ENCODE data around the gene CYP8B1.

The CYP8B1 gene

GRCh38 chr3:42864321-42864950 is 11.2 kb downstream of the CYP8B1 start:
- Histone ChIP-seq H3F3A (ENCODE audit: control insufficient read depth, insufficient read depth) (no peaks in the 10 kb centered on the region), H3K79me2 (ENCODE audit: control insufficient read depth, low read length) (no peaks in the 10 kb centered on the region), H3K27ac (ENCODE audit: low read depth, low read length) (no peak overlapping the region), H3K4me2 (ENCODE audit: low read length) (no peak overlapping the region), H3K9me3 (ENCODE audit: control insufficient read depth, insufficient read depth, low read length) (no peaks in the 10 kb centered on the region), H3K9me2 (replicated peaks; ENCODE audit: control insufficient read depth, low read length) (no peaks in the 10 kb centered on the region), H3K4me3 (ENCODE audit: low read length) (no peak overlapping the region), H3K4me1 (ENCODE audit: control insufficient read depth, low read length) (no peaks in the 10 kb centered on the region), H4K20me1 (ENCODE audit: control insufficient read depth, insufficient read depth, low read depth, low read length) (no peaks in the 10 kb centered on the region), H3K27me3 (ENCODE audit: control insufficient read depth, low read length) (no peaks in the 10 kb centered on the region), H3K36me3 (ENCODE audit: control insufficient read depth, low read length) (no peaks in the 10 kb centered on the region)
- TF ChIP-seq EZH2phosphoT487 (IDR thresholded peaks at IDR 0.05; ENCODE audit: borderline replicate concordance, low read length) (no peak), CTCF (IDR thresholded peaks at IDR 0.05; ENCODE audit: low read depth, low read length, poor library complexity, severe bottlenecking) (no peak)

GRCh38 chr3:42856544-42856943 is 19.1 kb downstream of the CYP8B1 start:
- Histone ChIP-seq H3K9me3 (ENCODE audit: control insufficient read depth, insufficient read depth, low read length) (no peaks in the 10 kb centered on the region), H3K36me3 (ENCODE audit: control insufficient read depth, low read length) (no peaks in the 10 kb centered on the region), H3K4me2 (ENCODE audit: low read length) (0 out of 2 replicates have a peak overlapping the region, but pooled peaks have one; percentile 7), H3K27me3 (ENCODE audit: control insufficient read depth, low read length) (peaks cover 13% of the 10 kb centered on the region; the same call in 1 of the 2 replicates), H3K79me2 (ENCODE audit: control insufficient read depth, low read length) (no peaks in the 10 kb centered on the region), H3K27ac (ENCODE audit: low read depth, low read length) (no peak overlapping the region), H4K20me1 (ENCODE audit: control insufficient read depth, insufficient read depth, low read depth, low read length) (no peaks in the 10 kb centered on the region), H3K4me1 (ENCODE audit: control insufficient read depth, low read length) (peaks cover 8% of the 10 kb centered on the region), H3K9me2 (replicated peaks; ENCODE audit: control insufficient read depth, low read length) (no peaks in the 10 kb centered on the region), H3F3A (ENCODE audit: control insufficient read depth, insufficient read depth) (no peaks in the 10 kb centered on the region), H3K4me3 (ENCODE audit: low read length) (no peak overlapping the region)
- TF ChIP-seq EZH2phosphoT487 (IDR thresholded peaks at IDR 0.05; ENCODE audit: borderline replicate concordance, low read length) (no peak), CTCF (IDR thresholded peaks at IDR 0.05; ENCODE audit: low read depth, low read length, poor library complexity, severe bottlenecking) (no peak)

GRCh38 chr3:42855547-42856380 is 19.9 kb downstream of the CYP8B1 start:
- no peaks in the 10 kb centered on the region for H4K20me1 ChIP-seq (ENCODE audit: control insufficient read depth, insufficient read depth, low read depth, low read length)
- H3K9me2 ChIP-seq (replicated peaks; ENCODE audit: control insufficient read depth, low read length), result no peaks in the 10 kb centered on the region
- H3K4me3 ChIP-seq (ENCODE audit: low read length), result no peak overlapping the region
- no peaks in the 10 kb centered on the region for H3K36me3 ChIP-seq (ENCODE audit: control insufficient read depth, low read length)
- no peaks in the 10 kb centered on the region for H3K79me2 ChIP-seq (ENCODE audit: control insufficient read depth, low read length)
- TF ChIP-seq EZH2phosphoT487 (IDR thresholded peaks at IDR 0.05; ENCODE audit: borderline replicate concordance, low read length) (no peak), CTCF (IDR thresholded peaks at IDR 0.05; ENCODE audit: low read depth, low read length, poor library complexity, severe bottlenecking) (no peak)
- H3K4me2 ChIP-seq (ENCODE audit: low read length), result no peak overlapping the region
- peaks cover 13% of the 10 kb centered on the region; the same call in 1 of the 2 replicates for H3K27me3 ChIP-seq (ENCODE audit: control insufficient read depth, low read length)
- H3K4me1 ChIP-seq (ENCODE audit: control insufficient read depth, low read length), result peaks cover 8% of the 10 kb centered on the region
- no peaks in the 10 kb centered on the region for H3F3A ChIP-seq (ENCODE audit: control insufficient read depth, insufficient read depth)
- no peak overlapping the region for H3K27ac ChIP-seq (ENCODE audit: low read depth, low read length)
- H3K9me3 ChIP-seq (ENCODE audit: control insufficient read depth, insufficient read depth, low read length), result no peaks in the 10 kb centered on the region

Measured in DOHH2 (cell line).